Measurements from ENCODE around the gene ATXN7. TPM values are rescaled to one million over a fixed set of nuclear protein-coding genes. Genes with fewer than 3 reads are reported as not detected.

The ATXN7 gene
- polyA plus RNA-seq, 1 donor from 2014 or later, result 6.7 TPM

GRCh38 chr3:64049832-64050231, 186.2 kb downstream of the ATXN7 start:
- Histone ChIP-seq H3K9me2 (ENCODE audit: insufficient read depth, low read length) (no peaks in the 10 kb centered on the region), H3K27ac (ENCODE audit: low read length) (no peak overlapping the region), H2AFZ (ENCODE audit: low read depth, low read length) (no peak overlapping the region), H3K27me3 (ENCODE audit: insufficient read depth, low read depth, low read length) (no peaks in the 10 kb centered on the region), H3K36me3 (ENCODE audit: insufficient read depth, low read length) (no peaks in the 10 kb centered on the region), H3K9ac (ENCODE audit: low read length) (no peak overlapping the region), H3K4me2 (ENCODE audit: low read length) (no peak overlapping the region), H3K4me3 (ENCODE audit: low read length) (no peak overlapping the region), H3F3A (ENCODE audit: insufficient read depth, low read length, poor library complexity, severe bottlenecking) (no peaks in the 10 kb centered on the region), H3K9me3 (ENCODE audit: low read length) (no peaks in the 10 kb centered on the region), H3K79me2 (replicated peaks; ENCODE audit: insufficient read depth, low read length) (no peaks in the 10 kb centered on the region), H4K20me1 (ENCODE audit: insufficient read depth) (no peaks in the 10 kb centered on the region)
- TF ChIP-seq SMC3 (conservative IDR thresholded peaks at IDR 0.05; ENCODE audit: poor library complexity) (no peak), POLR2AphosphoS5 (IDR thresholded peaks at IDR 0.05) (no peak), MXI1 (conservative IDR thresholded peaks at IDR 0.05; ENCODE audit: poor library complexity, severe bottlenecking) (no peak), EZH2 (IDR thresholded peaks at IDR 0.05; ENCODE audit: borderline replicate concordance, insufficient read depth, low read length, poor library complexity, severe bottlenecking) (no peak), RAD21 (conservative IDR thresholded peaks at IDR 0.05) (no peak), EP300 (conservative IDR thresholded peaks at IDR 0.05; ENCODE audit: poor library complexity, severe bottlenecking) (no peak), REST (IDR thresholded peaks at IDR 0.05; ENCODE audit: borderline replicate concordance) (no peak), TAF1 (IDR thresholded peaks at IDR 0.05; ENCODE audit: low read depth) (no peak)
- TF ChIP-seq, protein P1, sequence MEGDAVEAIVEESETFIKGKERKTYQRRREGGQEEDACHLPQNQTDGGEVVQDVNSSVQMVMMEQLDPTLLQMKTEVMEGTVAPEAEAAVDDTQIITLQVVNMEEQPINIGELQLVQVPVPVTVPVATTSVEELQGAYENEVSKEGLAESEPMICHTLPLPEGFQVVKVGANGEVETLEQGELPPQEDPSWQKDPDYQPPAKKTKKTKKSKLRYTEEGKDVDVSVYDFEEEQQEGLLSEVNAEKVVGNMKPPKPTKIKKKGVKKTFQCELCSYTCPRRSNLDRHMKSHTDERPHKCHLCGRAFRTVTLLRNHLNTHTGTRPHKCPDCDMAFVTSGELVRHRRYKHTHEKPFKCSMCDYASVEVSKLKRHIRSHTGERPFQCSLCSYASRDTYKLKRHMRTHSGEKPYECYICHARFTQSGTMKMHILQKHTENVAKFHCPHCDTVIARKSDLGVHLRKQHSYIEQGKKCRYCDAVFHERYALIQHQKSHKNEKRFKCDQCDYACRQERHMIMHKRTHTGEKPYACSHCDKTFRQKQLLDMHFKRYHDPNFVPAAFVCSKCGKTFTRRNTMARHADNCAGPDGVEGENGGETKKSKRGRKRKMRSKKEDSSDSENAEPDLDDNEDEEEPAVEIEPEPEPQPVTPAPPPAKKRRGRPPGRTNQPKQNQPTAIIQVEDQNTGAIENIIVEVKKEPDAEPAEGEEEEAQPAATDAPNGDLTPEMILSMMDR (IDR thresholded peaks at IDR 0.05; ENCODE audit: poor library complexity, severe bottlenecking), result no peak

Small RNA genes within 50 kb of the gene (small RNA-seq; reads per million reads assigned to genes)
- 0 reads per million in 3 experiments for gene SCAANT1

Other genes with a start within 250 kb of the ATXN7 start
- not detected in 2 replicates for gene SNTN, start 211.2 kb upstream of the ATXN7 start, polyA plus RNA-seq
- gene C3orf49, start 44.6 kb upstream of the ATXN7 start, polyA plus RNA-seq, result not detected in 2 replicates
- gene THOC7, start 62 bp upstream of the ATXN7 start, polyA plus RNA-seq, result 78.3 and 80.9 TPM in 2 replicates
- not detected in 2 replicates for gene SCAANT1, start 48.5 kb downstream of the ATXN7 start, polyA plus RNA-seq
- 139 and 150 TPM in 2 replicates for gene PSMD6, start 159.6 kb downstream of the ATXN7 start, polyA plus RNA-seq